ENCODE data around the gene SNX19.

DNA sequence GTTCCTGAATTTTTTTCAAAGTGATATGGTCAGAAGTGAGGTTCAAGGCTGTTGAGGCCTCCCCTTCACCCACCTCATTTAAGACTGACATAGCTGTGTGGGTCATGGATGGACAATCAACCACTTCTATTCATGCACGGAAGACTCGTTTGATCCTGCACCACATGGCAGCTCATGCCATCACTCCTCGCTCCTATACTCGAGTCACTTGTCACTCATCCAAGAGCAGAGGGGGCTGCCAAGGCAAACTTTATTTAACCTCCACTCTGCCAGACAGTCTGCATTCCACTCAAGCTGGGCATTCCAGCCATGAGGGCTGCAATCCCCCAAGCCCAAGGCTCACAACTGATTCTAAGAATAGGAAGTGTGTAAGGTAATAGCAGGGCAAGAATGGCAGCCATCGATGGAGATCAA, 34.1 kb downstream of the SNX19 start:
- TF ChIP-seq, protein P1, sequence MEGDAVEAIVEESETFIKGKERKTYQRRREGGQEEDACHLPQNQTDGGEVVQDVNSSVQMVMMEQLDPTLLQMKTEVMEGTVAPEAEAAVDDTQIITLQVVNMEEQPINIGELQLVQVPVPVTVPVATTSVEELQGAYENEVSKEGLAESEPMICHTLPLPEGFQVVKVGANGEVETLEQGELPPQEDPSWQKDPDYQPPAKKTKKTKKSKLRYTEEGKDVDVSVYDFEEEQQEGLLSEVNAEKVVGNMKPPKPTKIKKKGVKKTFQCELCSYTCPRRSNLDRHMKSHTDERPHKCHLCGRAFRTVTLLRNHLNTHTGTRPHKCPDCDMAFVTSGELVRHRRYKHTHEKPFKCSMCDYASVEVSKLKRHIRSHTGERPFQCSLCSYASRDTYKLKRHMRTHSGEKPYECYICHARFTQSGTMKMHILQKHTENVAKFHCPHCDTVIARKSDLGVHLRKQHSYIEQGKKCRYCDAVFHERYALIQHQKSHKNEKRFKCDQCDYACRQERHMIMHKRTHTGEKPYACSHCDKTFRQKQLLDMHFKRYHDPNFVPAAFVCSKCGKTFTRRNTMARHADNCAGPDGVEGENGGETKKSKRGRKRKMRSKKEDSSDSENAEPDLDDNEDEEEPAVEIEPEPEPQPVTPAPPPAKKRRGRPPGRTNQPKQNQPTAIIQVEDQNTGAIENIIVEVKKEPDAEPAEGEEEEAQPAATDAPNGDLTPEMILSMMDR (IDR thresholded peaks at IDR 0.05) = no peak
- TF ChIP-seq TCF7L2 (IDR thresholded peaks at IDR 0.05; ENCODE audit: low read depth, low read length) = no peak

All from Panc1 (cell line).